ENCODE measurements around the gene PARP16. TPM values are rescaled to one million over a fixed set of nuclear protein-coding genes. Genes with fewer than 3 reads are reported as not detected.

PARP16 gene
- total and polyA plus RNA-seq, 2 experiments from 2014 or later: 3.6 to 4.1 TPM

GRCh38 chr15:65259367-65259797, 27.3 kb downstream of the PARP16 start:
- Mint-ChIP-seq H3K27ac (no peak overlapping the region), H3K9me3 (no peaks in the 10 kb centered on the region), H3K4me1 (no peaks in the 10 kb centered on the region), H3K4me3 (no peak overlapping the region), H3K27me3 (ENCODE audit: insufficient read depth, low read depth, poor library complexity) (no peaks in the 10 kb centered on the region), H3K36me3 (ENCODE audit: low read depth) (no peaks in the 10 kb centered on the region; the same call in 2 of the 3 replicates)
- Histone ChIP-seq H3K36me3 (ENCODE audit: insufficient read depth) (no peaks in the 10 kb centered on the region), H3K79me2 (replicated peaks; ENCODE audit: insufficient read depth) (no peaks in the 10 kb centered on the region), H2AFZ (no peak overlapping the region), H3F3A (replicated peaks; ENCODE audit: low read depth) (no peaks in the 10 kb centered on the region), H3K27me3 (ENCODE audit: insufficient read depth) (no peaks in the 10 kb centered on the region), H3K4me1 (ENCODE audit: insufficient read depth) (no peaks in the 10 kb centered on the region; the same call in 1 of the 2 replicates), H3K4me3 (no peak overlapping the region), H4K20me1 (replicated peaks; ENCODE audit: insufficient read depth) (no peaks in the 10 kb centered on the region), H3K4me2 (no peak overlapping the region), H3K27ac (ENCODE audit: low read depth) (no peak overlapping the region), H3K9me2 (ENCODE audit: insufficient read depth) (0 out of 2 replicates have a peak, but pooled peaks cover 4% of the 10 kb centered on the region)
- DNase-seq (ENCODE audit: low spot score) (no peak), ATAC-seq (no peak)
- TF ChIP-seq ETS1 (IDR thresholded peaks at IDR 0.05): no peak
- no peak for TF ChIP-seq NANOG (IDR thresholded peaks at IDR 0.05; ENCODE audit: borderline replicate concordance)
- TF ChIP-seq JUNB (IDR thresholded peaks at IDR 0.05; ENCODE audit: unreplicated experiment): no peak
- no peak for TF ChIP-seq EZH2 (IDR thresholded peaks at IDR 0.05; ENCODE audit: low read depth, unreplicated experiment)
- TF ChIP-seq REST (IDR thresholded peaks at IDR 0.05; ENCODE audit: unreplicated experiment): no peak
- no peak for TF ChIP-seq POLR2AphosphoS5 (IDR thresholded peaks at IDR 0.05; ENCODE audit: low read depth)
- TF ChIP-seq CREB1 (CRISPR knock-in tag; IDR thresholded peaks at IDR 0.05; ENCODE audit: low read depth): no peak
- TF ChIP-seq STAT1 (IDR thresholded peaks at IDR 0.05; ENCODE audit: unreplicated experiment): no peak
- TF ChIP-seq CTCF (conservative IDR thresholded peaks at IDR 0.05; ENCODE audit: low read depth in 2 of 2): no peak
- no peak for TF ChIP-seq ZNF114 (CRISPR knock-in tag; IDR thresholded peaks at IDR 0.05)
- no peak for TF ChIP-seq EZH2phosphoT487 (IDR thresholded peaks at IDR 0.05; ENCODE audit: unreplicated experiment)
- no peak for TF ChIP-seq ZNF331 (CRISPR knock-in tag; IDR thresholded peaks at IDR 0.05; ENCODE audit: low read depth)
- TF ChIP-seq, protein P1, sequence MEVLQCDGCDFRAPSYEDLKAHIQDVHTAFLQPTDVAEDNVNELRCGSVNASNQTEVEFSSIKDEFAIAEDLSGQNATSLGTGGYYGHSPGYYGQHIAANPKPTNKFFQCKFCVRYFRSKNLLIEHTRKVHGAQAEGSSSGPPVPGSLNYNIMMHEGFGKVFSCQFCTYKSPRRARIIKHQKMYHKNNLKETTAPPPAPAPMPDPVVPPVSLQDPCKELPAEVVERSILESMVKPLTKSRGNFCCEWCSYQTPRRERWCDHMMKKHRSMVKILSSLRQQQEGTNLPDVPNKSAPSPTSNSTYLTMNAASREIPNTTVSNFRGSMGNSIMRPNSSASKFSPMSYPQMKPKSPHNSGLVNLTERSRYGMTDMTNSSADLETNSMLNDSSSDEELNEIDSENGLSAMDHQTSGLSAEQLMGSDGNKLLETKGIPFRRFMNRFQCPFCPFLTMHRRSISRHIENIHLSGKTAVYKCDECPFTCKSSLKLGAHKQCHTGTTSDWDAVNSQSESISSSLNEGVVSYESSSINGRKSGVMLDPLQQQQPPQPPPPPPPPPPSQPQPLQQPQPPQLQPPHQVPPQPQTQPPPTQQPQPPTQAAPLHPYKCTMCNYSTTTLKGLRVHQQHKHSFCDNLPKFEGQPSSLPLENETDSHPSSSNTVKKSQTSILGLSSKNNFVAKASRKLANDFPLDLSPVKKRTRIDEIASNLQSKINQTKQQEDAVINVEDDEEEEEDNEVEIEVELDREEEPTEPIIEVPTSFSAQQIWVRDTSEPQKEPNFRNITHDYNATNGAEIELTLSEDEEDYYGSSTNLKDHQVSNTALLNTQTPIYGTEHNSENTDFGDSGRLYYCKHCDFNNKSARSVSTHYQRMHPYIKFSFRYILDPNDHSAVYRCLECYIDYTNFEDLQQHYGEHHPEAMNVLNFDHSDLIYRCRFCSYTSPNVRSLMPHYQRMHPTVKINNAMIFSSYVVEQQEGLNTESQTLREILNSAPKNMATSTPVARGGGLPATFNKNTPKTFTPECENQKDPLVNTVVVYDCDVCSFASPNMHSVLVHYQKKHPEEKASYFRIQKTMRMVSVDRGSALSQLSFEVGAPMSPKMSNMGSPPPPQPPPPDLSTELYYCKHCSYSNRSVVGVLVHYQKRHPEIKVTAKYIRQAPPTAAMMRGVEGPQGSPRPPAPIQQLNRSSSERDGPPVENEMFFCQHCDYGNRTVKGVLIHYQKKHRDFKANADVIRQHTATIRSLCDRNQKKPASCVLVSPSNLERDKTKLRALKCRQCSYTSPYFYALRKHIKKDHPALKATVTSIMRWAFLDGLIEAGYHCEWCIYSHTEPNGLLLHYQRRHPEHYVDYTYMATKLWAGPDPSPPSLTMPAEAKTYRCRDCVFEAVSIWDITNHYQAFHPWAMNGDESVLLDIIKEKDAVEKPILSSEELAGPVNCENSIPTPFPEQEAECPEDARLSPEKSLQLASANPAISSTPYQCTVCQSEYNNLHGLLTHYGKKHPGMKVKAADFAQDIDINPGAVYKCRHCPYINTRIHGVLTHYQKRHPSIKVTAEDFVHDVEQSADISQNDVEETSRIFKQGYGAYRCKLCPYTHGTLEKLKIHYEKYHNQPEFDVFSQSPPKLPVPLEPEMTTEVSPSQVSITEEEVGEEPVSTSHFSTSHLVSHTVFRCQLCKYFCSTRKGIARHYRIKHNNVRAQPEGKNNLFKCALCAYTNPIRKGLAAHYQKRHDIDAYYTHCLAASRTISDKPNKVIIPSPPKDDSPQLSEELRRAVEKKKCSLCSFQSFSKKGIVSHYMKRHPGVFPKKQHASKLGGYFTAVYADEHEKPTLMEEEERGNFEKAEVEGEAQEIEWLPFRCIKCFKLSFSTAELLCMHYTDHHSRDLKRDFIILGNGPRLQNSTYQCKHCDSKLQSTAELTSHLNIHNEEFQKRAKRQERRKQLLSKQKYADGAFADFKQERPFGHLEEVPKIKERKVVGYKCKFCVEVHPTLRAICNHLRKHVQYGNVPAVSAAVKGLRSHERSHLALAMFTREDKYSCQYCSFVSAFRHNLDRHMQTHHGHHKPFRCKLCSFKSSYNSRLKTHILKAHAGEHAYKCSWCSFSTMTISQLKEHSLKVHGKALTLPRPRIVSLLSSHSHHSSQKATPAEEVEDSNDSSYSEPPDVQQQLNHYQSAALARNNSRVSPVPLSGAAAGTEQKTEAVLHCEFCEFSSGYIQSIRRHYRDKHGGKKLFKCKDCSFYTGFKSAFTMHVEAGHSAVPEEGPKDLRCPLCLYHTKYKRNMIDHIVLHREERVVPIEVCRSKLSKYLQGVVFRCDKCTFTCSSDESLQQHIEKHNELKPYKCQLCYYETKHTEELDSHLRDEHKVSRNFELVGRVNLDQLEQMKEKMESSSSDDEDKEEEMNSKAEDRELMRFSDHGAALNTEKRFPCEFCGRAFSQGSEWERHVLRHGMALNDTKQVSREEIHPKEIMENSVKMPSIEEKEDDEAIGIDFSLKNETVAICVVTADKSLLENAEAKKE (CRISPR knock-in tag; IDR thresholded peaks at IDR 0.05): no peak
